ENCODE data around the gene COL15A1.

Gene COL15A1

GRCh38 chr9:98972716-98973115 lies 29.0 kb downstream of the COL15A1 start:
- H3K4me1 ChIP-seq (ENCODE audit: low read length): no peaks in the 10 kb centered on the region
- peaks cover 8% of the 10 kb centered on the region; the same call in 1 of the 2 replicates for H3K27me3 ChIP-seq (replicated peaks; ENCODE audit: insufficient read depth, low read length)
- no peaks in the 10 kb centered on the region for H3K36me3 ChIP-seq (replicated peaks; ENCODE audit: insufficient read depth, low read length)
- H3K9me3 ChIP-seq (replicated peaks; ENCODE audit: insufficient read depth, low read length): no peaks in the 10 kb centered on the region
- H3F3A ChIP-seq (ENCODE audit: insufficient read depth, low read length): no peaks in the 10 kb centered on the region
- no peak overlapping the region for H3K27ac ChIP-seq (ENCODE audit: low read length)
- H3K9ac ChIP-seq (ENCODE audit: low read length): no peak overlapping the region
- H3K9me2 ChIP-seq (replicated peaks; ENCODE audit: insufficient read depth, low read length): no peaks in the 10 kb centered on the region
- no peak overlapping the region for H2AFZ ChIP-seq (ENCODE audit: low read length)
- H4K20me1 ChIP-seq (ENCODE audit: insufficient read depth, low read length): no peaks in the 10 kb centered on the region
- TF ChIP-seq CTCF (IDR thresholded peaks at IDR 0.05; ENCODE audit: low read length) (no peak), EZH2 (optimal IDR thresholded peaks at IDR 0.05; ENCODE audit: low read depth, low read length) (no peak), EZH2phosphoT487 (IDR thresholded peaks at IDR 0.05; ENCODE audit: low read length) (no peak)
- no peaks in the 10 kb centered on the region for H3K79me2 ChIP-seq (ENCODE audit: low read length)
- no peak overlapping the region for H3K4me3 ChIP-seq (ENCODE audit: low read length)
- DNase-seq: no peak
- H3K4me2 ChIP-seq (ENCODE audit: low read depth, low read length): no peak overlapping the region

DNA sequence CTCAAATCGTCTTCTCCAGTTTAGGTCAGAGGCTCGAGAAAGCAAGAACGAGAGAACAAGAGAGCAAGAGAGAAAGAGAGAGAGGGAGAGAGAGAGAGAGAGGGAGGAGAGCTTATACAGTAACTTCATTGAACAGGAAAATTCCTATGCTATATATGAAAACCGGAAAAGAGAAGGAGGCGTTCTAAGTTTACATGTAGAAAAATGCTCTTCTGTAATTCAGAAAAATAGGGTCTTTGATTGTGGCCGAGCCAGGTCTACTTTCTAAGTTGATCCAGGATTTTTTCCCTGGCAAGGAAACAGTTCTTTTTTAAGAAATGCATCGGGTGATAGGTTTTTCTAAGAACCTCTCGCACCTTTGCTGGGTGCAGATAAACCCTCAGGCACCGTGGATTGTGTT lies 29.5 kb downstream of the COL15A1 start:
- Histone ChIP-seq H2AFZ (ENCODE audit: low read length) (no peak overlapping the region), H3K79me2 (ENCODE audit: low read length) (no peaks in the 10 kb centered on the region), H3K36me3 (replicated peaks; ENCODE audit: insufficient read depth, low read length) (no peaks in the 10 kb centered on the region), H3K4me1 (ENCODE audit: low read length) (no peaks in the 10 kb centered on the region), H3K4me3 (ENCODE audit: low read length) (no peak overlapping the region), H3K4me2 (ENCODE audit: low read depth, low read length) (no peak overlapping the region), H3K27ac (ENCODE audit: low read length) (no peak overlapping the region), H4K20me1 (ENCODE audit: insufficient read depth, low read length) (no peaks in the 10 kb centered on the region), H3K9me3 (replicated peaks; ENCODE audit: insufficient read depth, low read length) (no peaks in the 10 kb centered on the region), H3K27me3 (replicated peaks; ENCODE audit: insufficient read depth, low read length) (peaks cover 8% of the 10 kb centered on the region; the same call in 1 of the 2 replicates), H3F3A (ENCODE audit: insufficient read depth, low read length) (no peaks in the 10 kb centered on the region), H3K9me2 (replicated peaks; ENCODE audit: insufficient read depth, low read length) (no peaks in the 10 kb centered on the region), H3K9ac (ENCODE audit: low read length) (no peak overlapping the region)
- no peak for DNase-seq
- TF ChIP-seq EZH2 (optimal IDR thresholded peaks at IDR 0.05; ENCODE audit: low read depth, low read length) (no peak), CTCF (IDR thresholded peaks at IDR 0.05; ENCODE audit: low read length) (no peak), EZH2phosphoT487 (IDR thresholded peaks at IDR 0.05; ENCODE audit: low read length) (no peak)

DNA sequence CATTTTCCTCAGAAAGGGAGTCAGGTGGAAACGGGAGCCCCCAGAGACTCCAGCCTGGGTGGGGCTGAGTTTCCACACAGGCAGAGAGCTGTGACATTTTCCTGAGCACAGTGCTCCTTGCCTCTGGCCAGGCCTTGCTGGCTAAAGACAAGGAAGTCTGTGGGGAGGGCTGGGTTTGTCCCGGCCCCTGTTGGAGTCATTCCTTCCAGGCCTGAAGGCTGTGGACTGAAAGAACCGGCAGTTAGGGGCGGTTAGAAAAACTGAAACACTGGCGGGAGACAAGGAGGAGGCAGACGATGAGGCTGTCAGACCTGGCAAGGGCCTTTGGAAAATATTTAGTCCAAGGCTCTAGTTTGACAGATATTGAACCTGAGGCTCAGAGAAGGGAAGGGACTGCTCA lies 29.9 kb downstream of the COL15A1 start:
- Histone ChIP-seq H3K4me1 (ENCODE audit: low read length) (no peaks in the 10 kb centered on the region), H3K27me3 (replicated peaks; ENCODE audit: insufficient read depth, low read length) (peaks cover 8% of the 10 kb centered on the region; the same call in 1 of the 2 replicates), H4K20me1 (ENCODE audit: insufficient read depth, low read length) (no peaks in the 10 kb centered on the region), H3K9me3 (replicated peaks; ENCODE audit: insufficient read depth, low read length) (no peaks in the 10 kb centered on the region), H3F3A (ENCODE audit: insufficient read depth, low read length) (no peaks in the 10 kb centered on the region), H3K4me3 (ENCODE audit: low read length) (no peak overlapping the region), H3K9me2 (replicated peaks; ENCODE audit: insufficient read depth, low read length) (no peaks in the 10 kb centered on the region), H3K36me3 (replicated peaks; ENCODE audit: insufficient read depth, low read length) (no peaks in the 10 kb centered on the region), H3K4me2 (ENCODE audit: low read depth, low read length) (no peak overlapping the region), H2AFZ (ENCODE audit: low read length) (no peak overlapping the region), H3K79me2 (ENCODE audit: low read length) (no peaks in the 10 kb centered on the region), H3K9ac (ENCODE audit: low read length) (no peak overlapping the region), H3K27ac (ENCODE audit: low read length) (no peak overlapping the region)
- no peak for TF ChIP-seq EZH2phosphoT487 (IDR thresholded peaks at IDR 0.05; ENCODE audit: low read length)
- no peak for TF ChIP-seq EZH2 (optimal IDR thresholded peaks at IDR 0.05; ENCODE audit: low read depth, low read length)
- DNase-seq: no peak

DNA sequence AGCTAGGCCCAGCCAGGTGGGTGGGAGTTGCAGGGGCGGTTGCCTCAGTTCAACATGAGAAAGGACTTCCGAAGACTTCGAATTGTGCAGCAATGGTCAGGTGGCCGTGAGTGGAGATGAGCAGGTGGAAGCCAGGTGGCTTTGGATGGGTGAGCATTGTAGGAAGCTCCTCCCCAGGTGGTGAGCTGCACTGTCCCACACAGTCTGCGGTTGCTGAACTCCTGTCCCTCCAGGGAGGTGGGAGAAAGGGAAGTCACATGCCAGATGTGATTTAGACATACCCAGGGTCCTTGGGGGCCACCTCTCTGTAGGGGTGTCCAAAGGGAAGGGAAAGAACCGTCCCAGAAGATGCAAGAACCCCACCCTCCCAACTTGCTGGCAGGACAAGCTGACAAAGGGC lies 30.4 kb downstream of the COL15A1 start:
- H3K79me2 ChIP-seq (ENCODE audit: low read length): no peaks in the 10 kb centered on the region
- H4K20me1 ChIP-seq (ENCODE audit: insufficient read depth, low read length): no peaks in the 10 kb centered on the region
- DNase-seq: no peak
- no peaks in the 10 kb centered on the region for H3K36me3 ChIP-seq (replicated peaks; ENCODE audit: insufficient read depth, low read length)
- H3K9ac ChIP-seq (ENCODE audit: low read length): no peak overlapping the region
- TF ChIP-seq CTCF (IDR thresholded peaks at IDR 0.05; ENCODE audit: low read length): no peak
- TF ChIP-seq EZH2phosphoT487 (IDR thresholded peaks at IDR 0.05; ENCODE audit: low read length): no peak
- TF ChIP-seq EZH2 (optimal IDR thresholded peaks at IDR 0.05; ENCODE audit: low read depth, low read length): no peak
- H3K27me3 ChIP-seq (replicated peaks; ENCODE audit: insufficient read depth, low read length): peaks cover 8% of the 10 kb centered on the region; the same call in 1 of the 2 replicates
- no peaks in the 10 kb centered on the region for H3K9me2 ChIP-seq (replicated peaks; ENCODE audit: insufficient read depth, low read length)
- H3K4me1 ChIP-seq (ENCODE audit: low read length): no peaks in the 10 kb centered on the region
- H3K9me3 ChIP-seq (replicated peaks; ENCODE audit: insufficient read depth, low read length): no peaks in the 10 kb centered on the region
- H3F3A ChIP-seq (ENCODE audit: insufficient read depth, low read length): no peaks in the 10 kb centered on the region
- H2AFZ ChIP-seq (ENCODE audit: low read length): no peak overlapping the region
- no peak overlapping the region for H3K27ac ChIP-seq (ENCODE audit: low read length)
- H3K4me3 ChIP-seq (ENCODE audit: low read length): no peak overlapping the region
- no peak overlapping the region for H3K4me2 ChIP-seq (ENCODE audit: low read depth, low read length)
